ENCODE measurements around the gene DGUOK.

DNA sequence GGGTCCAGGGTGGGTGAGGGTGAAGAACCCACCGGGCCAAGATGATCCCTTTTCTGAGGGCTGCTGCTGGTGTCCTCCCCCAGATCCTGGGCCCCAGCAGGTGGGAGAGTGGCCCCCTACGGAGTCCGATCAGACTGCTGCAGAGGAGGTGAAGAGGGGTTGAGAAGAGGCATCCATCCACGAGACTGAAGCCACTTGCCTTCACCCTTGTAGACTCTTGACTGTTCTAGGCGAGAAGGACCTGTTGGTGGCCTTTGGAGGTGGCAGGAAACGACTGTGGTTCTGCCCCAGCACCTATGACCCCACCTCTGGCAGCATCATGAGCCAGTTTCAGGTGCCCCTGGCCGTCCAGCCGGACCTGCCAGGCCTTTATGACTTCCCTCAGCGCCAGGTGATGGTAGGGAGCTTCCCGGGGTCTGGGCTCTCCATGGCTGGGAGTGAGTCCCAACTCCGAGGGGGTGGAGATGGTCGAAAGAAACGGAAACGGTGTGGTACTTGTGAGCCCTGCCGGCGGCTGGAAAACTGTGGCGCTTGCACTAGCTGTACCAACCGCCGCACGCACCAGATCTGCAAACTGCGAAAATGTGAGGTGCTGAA is 59.5 kb downstream of the DGUOK start:
- TF ChIP-seq TAF1 (IDR thresholded peaks at IDR 0.05; ENCODE audit: low read depth, low read length): no peak
- peak; percentile 24; the same call in 1 of the 2 replicates for TF ChIP-seq POLR2A (IDR thresholded peaks at IDR 0.05; ENCODE audit: low read depth, low read length)
- TF ChIP-seq PAX5 (IDR thresholded peaks at IDR 0.05; ENCODE audit: insufficient read depth, low read length, severe bottlenecking): no peak
- no peak for TF ChIP-seq POLR2AphosphoS5 (IDR thresholded peaks at IDR 0.05; ENCODE audit: low read depth, low read length)
- no peak for TF ChIP-seq SPI1 (IDR thresholded peaks at IDR 0.05; ENCODE audit: low read depth, low read length)
- TF ChIP-seq POU2F2 (IDR thresholded peaks at IDR 0.05; ENCODE audit: low read depth, low read length): no peak

All from GM12891 (cell line).